ENCODE results near the gene TRAF3.

TRAF3 gene, protein sequence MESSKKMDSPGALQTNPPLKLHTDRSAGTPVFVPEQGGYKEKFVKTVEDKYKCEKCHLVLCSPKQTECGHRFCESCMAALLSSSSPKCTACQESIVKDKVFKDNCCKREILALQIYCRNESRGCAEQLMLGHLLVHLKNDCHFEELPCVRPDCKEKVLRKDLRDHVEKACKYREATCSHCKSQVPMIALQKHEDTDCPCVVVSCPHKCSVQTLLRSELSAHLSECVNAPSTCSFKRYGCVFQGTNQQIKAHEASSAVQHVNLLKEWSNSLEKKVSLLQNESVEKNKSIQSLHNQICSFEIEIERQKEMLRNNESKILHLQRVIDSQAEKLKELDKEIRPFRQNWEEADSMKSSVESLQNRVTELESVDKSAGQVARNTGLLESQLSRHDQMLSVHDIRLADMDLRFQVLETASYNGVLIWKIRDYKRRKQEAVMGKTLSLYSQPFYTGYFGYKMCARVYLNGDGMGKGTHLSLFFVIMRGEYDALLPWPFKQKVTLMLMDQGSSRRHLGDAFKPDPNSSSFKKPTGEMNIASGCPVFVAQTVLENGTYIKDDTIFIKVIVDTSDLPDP

DNA sequence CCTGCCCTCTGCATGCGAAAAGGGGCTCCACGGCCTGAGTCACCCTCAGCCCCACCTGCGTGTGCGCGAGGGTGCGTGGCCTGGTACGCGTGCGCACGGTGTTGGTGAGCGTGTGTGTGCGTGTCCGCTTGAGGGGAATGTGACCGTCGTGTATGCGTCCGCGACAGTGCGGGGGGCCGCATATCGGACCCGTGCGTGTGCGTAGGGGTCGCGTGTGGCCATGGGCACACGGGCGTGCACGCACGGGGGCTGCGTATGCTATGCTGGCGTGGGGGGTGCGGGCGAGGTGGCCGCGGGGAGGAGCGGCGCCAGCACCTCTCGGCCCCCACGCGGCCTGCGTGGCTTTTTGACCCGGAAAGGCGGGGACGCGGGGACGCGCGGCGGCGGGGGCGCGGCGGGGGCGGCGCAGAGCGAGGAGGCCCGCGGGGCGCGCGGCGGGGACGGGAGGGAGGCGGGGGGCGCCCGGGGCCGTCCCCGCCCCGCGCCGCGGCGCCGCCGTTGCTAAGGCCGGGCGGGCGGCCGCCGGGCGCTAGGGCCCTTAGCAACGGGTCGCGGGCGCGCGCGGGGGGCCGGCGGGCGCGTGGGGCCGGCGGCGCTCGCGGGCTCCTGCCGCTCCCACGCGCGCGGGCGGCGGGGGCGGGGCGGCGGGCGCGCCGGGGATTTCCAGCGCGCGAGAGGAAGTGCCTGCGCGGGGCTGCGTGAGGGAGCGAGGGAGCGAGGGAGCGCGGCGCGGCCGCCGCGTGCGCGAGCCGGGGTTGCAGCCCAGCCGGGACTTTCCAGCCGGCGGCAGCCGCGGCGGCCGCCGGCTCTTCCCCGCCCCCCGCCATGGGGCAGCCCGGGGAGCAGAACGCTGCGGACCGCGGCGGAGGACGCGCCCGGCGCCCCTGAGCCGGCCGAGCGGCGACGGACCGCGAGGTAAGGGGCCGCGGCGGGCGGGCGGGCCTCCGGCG is at the start of gene TRAF3:
TSS of gene TRAF3 (plus strand) at position 689 of the 950 bp plus-strand sequence. CDS start 92,753 bp downstream, outside the sequence.
- peak; percentile 86 for DNase-seq

DNA sequence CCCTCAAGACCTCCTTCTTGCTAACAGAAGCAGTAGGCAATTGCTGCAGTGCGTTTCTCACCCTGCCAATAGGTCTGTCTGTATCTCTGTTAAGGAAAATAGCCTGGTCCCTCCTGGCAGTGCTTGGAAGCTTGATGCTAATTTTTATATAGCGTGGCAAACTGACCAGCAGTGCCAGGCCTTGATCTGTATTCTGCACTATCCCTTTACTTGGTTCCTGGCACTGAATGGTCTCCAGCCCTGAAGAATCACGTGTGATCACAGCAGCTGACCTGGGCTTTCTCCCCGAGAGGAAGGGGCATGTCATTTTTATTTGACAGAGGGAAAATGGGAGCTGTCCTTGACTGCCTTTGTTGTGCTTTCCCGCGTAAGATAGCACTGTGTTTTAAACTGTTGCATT is 48.7 kb upstream of the TRAF3 start:
- no peak for DNase-seq

DNA sequence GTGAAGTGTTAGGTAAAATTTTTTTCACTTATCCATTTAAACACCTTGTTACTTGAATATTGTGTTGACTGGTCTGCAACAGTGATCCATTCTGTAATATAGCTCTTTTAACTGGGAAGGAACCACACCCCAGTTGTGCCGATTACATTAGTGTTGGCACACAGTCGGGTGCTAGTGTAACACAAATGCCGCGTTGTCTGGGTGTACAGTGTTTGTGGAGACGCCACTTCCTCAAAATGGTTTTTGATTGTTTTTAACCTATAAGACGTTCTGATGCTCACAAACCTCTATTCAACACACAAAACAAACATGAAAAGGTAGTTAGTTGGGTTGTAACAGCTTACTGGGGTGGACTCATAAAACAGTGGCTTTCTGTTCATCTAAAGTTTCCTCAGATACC is 48.0 kb upstream of the TRAF3 start:
- no peak for DNase-seq

DNA sequence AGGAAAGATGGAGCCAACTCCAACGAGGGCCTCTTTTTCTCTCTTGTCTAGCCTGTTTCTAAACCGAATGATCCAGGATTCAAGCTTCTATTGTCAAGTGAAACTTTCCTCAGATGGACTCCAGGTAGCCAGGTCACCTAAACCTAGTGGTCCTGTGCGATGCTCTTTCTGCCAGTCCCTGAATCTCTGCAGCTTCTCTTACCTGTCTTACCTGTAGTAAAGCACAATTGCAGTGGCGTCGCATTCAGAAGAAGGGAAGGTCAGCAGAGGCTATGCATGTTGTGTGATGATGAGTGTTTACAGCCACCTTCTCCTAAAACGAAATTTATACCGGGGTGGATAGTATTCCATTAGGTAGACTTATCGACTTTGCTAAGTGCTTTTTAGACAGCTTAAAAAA is 47.4 kb upstream of the TRAF3 start:
- DNase-seq = no peak

DNA sequence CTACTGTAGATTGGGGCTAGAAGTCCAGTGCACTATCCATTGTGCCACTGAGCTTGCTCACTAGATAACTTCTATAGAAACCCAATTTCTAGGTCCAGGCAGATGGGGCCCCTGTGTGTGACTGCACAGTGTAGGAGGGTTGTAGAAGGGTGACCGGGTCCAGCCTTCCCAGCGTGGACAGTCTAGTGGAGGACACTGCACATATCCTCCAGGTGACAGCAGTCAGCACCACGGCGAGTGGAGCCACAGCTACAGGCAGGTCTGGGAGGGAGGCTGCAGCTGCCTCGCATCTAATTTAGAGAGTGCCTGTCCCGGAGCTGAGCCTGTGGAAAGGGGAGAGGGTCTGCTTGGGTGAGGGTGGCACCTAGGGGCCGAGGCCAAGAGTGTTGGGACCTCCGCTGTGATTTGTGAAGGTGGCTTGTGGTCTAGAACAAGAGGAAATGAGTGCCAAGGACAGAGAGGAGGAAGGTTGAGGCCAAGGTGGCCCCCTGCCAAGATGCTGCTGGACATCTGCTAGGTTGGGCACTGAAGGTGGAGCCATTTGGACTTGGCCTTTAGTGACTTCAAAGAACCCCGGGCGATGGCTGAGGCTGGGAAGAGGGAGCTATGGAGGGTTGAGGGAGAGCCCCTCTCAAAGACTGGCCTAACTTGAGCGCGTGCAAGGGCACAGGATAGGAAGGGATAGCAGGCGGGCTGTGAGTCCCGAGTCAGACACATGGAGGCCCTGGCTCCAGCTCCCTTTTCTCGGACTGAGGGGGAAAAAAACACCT is 46.0 kb upstream of the TRAF3 start:
- no peak for DNase-seq

DNA sequence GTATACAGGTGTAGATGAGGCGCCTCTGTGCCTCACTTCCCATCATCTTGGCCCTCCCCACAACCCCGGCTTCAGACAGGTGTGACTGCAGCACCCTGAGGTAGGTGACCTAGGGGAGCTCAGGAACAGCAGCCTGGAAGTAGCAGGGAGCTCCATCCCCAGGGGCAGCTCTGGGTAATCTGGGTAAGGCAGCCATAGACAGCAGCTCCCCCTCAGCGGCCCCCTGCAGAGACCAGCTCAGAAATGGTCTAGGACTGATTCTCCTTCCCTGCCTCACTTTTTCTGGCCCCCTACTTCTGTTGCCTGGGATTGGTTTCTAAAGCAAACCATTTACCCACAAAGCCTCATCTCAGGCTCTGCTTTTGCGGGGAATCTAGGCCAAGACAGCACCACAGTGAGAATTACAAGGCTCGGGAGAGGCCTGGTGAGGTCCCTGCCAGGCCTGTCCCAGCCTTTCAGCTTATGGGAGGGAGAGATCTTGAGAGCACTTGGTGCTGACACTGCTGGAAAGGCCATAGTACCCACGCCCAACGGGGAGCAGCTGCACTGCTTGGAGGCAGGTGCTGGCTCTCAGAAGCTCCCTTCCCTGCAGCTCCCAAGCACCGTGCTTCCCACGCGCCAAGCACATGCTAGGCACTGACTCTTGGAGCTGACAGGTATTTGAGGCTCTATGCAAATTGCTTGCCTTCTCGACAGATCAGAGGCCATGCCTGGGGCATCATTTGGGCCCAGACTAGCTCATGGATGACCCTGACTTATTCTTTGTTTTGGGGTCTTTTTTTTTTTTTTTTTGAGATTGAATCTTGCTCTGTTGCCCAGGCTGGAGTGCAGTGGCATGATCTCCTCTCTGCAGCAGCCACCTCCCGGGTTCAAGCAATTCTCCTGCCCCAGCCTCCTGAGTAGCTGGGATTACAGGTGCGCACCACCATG is 45.1 kb upstream of the TRAF3 start:
- no peak for DNase-seq

DNA sequence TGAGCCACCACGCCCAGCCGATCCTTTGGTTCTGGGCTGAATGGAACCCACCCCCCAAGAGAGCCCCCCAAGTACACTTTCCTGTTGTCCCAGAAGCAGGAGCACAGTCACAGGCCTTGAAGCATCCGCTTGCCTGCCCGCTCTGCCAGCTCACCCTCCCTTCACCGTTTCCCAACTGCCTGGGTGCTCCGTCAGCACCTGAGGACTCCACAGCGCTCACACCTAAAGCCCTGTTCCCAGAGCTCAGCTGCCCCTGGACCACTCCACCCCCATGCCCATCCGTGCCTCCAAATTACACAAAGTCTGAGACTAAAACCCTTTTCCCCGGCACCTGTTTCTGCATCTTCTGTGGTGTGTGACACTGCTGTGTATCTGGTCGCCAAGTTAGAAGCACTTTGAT is 44.3 kb upstream of the TRAF3 start:
- no peak for DNase-seq

DNA sequence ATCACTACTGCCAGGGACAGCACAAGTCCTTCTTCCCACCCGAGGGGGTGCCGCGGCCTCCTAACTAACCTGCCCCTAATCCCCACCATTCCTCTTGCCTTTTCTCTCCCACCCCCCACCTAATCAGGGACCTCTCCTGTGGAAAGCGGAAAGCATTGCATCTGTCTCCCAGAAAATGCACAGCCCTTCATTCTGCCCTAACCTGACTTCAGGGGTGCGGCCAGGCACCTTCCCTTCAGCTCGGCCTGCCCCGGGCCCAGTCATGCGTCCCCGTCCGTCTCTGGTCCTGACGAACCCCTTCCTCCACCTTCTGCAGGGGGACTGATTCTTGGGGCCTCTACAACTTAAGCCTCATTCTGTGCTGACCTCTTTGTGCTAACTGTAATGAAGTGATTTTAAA is 43.9 kb upstream of the TRAF3 start:
- no peak for DNase-seq

DNA sequence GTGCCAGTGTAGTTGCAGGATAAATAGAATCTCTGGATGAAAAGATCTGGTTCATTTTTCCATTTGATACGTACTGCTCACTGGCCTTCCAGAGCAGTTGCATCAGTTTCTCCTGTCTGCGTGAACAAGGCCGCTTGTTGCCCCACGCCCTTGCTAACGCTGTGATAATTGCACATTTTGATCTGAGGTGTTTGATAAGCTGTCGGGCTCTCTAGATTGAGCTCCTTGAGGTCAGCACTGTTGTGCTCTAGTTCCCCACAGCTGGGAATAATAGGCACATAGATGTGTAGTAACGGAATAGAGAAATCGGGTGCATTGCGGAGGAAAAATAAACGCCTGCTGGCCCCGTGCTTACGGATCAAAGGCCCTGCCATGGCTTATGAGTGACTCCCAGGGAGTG is 42.8 kb upstream of the TRAF3 start:
- DNase-seq = no peak

DNA sequence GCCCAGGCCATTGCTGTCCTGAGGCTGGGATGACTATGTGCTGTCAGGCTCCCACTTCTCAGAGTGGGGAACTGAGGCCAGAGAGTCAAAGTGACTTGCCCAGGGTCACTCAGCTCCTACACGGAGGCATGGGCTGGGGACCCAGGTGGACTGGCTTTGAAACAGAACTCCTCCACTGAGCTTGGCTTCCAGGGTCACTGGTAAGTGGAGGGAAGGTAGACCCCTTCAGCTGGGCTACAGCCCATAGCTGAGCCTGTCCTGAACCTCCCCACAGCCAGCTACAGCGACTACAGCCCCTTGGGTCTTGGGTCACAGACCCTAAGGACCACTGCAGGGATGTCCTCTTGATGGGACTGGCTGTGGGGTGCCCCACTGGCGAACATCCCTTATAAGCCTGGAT is 40.3 kb upstream of the TRAF3 start:
- no peak for DNase-seq

DNA sequence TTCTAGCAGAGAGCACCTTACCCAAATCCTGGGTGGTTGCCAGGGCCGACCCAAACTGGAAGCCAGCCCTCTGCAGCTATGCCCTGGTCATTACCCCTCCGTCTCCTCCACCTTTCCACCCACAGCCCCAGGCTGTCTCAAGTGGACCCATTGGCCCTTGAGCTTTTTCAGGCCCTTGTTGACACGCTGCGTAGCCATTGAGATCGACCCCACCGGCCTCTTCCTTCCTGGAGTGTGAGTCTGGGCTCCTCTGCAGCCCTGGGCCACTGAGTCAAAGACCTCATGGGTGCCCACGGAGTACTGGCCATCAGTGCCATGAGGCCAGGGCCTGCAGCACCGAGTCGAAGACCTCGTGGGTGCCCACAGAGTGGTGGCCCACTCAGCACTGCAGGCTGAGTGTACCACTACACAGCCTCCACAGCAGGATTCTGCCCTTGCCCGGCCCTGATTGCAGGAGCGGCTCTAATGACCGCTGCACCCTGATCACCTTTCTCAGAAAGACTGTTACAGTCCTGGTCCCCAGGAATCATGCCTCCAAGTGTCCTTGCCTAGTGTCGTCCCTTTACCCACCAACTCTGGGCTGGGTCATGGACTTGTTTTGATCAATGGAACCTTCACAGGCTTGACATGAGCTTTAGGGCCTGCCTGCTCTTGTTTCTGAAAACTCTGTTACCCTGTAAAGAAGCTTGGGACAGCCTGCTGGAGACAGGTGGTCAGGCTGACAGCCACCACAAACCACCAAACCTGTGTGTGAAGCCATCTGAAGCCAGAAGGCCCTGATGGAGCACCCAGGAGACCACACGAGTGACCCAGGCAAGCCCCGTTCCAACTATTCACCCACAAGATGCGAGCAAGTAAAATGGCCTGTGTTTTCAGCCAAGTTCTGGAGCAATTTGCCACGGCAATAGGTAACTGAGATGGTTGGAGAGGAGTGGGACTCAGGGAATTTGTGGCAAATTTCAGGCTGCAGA is 39.6 kb upstream of the TRAF3 start:
- no peak for DNase-seq

DNA sequence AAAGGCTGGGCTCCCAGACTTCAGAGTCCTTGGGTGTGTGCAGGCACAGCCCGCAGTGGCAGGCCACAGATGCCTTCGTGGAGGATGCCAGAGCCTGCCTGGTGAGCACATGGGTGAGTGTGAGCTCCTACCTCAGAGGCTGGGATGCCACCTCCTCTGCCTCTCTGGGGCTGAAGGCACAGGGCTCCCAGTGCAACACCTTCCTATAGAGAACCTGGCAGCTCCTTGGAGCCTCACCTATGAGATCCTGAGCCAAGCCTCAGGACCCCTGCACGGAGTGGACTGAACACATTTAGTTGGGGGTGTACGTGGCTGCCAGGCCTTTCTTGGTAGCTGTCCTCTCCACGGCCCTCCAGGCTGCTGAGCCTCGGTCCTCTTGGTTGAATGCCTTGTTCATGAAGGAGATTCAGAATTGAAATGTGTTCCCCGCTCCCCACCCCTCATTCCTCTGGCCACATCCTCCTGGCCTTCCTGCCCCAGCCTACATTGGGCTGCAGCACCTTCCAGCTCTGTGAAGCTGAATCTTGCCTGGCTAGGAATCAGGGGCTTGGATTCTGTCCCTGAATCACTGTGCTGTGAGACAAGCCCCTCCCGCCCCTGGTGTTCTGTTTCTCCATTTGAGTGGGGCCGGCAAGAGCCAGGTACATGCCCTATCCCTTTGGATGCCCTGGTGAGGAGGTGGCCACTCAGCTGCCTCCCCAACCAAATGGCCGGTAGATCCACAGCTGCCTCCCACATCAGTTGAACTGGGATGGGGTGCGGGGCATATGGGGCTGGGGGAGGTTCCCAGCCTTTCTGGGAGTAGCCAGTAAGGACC is 38.7 kb upstream of the TRAF3 start:
- DNase-seq = no peak

DNA sequence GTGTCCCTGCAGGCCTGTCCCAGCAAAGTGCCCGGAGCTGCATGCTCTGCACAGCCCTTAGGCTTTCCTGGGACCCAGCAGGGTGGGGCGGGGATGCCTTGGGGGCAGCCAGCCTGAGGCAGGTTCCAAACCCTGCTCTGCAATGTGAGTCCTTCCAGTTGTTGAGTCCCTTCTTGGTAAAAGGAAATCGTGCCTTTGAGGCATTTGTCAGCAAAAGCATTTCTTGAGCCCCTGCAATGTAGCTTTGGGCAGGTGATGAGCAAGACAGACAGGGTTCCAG is 38.1 kb upstream of the TRAF3 start:
- DNase-seq = no peak

DNA sequence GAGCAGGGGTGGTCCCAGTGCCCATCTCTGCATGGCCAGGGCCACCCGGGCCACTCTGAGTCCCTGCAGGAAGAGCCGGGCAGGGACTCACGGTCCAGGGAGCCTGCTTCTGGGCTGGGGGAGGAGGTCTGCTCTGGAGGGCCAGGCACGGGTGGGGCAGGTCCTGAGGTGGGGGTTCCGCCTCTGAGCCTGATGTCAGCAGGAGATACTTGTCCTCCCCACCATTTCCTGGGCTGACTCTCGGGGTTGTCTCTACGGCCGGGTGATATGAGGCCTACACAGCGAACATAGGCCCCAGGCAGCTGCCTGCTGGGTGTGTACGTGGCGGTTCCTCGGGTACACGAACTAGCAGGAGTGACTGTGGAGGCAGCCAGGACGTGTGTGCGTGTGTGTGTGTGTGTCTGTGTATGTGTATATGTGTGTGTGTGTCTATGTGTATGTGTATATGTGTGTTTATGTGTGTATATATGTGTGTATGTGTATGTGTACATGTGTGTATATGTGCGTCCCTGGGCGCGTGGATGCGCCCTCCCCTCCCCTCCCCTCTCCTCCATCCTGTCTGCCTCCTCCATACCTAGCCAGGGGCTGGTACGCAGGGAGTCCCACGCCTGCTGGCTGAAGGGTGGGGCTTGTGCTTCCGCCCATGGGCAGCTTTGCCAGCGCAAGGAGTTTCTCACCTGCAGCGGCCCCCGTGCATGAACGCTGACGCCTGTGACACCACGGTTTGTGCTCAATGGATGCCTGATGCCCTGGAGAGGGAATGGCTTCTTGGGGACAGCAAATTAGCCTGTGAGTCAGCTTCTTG is 30.4 kb upstream of the TRAF3 start:
- no peak for DNase-seq

DNA sequence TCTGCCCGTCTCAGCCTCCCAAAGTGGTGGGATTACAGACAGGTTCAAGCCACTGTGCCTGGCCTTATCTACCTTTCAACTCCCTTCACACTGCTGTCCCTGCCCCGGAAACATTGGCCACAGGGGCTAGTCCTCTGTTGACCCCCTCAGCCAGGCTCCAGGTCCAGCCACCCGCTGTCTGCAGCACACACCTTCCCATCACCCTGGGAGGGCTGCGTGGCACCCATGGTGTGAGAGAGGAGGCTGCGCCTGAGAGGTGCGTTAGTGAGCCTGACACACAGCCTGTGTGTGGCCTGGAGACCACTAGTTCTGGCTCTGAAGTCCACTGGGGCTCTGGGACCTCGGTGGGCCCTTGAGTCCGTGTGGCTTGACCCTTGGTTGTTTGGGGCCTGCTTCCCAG is 28.4 kb upstream of the TRAF3 start:
- DNase-seq = no peak

DNA sequence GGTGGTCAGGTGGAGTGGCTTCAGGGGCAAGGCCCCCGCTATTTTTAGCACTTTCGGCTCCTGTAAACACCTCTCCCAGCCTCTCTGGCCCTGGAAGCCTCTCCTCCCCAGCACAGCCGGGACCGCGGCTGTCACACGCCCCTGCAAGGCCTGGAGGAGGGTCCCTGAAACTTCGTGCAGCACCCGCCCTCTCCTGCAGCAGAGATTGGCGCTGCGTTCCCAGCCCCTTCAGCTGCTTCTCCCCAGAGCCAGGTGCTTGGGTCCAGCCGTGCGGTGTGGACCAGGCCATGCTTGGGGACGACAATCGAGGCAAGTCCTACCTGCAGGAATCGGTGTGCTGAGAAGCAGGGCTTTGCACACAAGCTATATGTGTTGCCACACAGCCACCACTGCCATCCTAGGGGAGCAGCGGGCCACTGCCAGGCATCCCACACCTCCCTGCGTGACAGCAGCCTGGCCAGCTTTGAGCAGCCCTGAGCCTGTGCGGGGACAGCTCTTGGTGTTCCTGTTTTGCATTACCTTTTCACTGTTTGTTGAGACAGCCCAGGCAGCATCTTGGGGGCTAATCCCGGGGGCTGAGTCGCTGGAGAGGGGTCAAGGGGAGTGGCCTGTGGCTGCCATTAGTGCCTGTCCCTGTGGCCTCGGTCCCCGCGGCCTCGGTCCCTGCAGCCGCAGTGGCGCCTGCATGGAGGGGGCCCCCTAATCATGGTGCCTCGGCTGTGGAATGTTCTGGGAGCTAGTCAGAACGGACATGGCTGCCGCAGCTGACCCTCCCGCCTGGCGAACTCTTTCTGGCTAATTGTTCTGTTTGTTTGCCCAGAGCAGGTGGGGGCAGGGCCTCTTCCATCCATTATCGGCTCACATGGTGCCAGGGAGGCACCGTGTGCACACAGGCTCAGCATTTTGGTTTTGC is 27.6 kb upstream of the TRAF3 start:
- no peak for DNase-seq

DNA sequence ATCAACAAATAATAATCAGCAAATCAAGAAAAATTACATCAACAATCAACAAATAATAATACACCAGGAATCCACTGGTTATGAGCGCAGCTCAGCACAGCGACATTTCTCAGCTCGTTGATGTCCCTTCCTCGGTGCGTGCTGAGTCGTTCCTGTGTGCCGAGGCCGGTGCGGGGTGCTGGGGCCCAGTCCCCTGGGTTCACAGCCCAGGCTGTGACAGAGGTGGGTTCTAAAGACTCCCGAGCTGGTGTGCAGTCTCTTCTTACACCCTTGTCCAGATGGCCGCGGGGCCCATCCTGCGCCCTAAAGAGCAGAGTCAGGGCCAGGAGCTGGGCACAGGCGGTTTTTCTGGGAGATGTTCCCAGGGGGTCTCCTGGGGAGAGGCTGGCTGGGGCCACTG is 26.9 kb upstream of the TRAF3 start:
- DNase-seq = no peak

DNA sequence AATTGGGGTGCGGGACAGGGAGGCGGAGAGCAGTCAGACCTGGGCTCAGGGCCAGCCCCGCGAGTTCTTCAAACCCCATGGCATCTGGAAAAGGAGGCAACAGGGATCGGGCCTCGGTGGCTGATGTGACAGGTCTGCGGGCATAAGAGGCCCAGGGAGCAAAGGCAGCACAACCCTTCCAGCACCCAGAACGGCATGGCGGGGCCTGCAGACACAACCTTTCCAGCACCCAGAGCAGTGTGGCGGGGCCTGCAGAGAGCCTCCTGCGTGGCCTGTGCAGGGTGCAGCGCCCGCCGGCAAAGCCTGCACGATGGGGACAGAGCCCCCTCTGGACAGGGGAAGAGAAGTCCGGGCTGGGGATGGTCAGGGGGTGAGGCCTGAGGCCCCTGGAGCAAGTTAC is 26.2 kb upstream of the TRAF3 start:
- no peak for DNase-seq
